Measurements from ENCODE around the gene PAFAH1B1.

Gene PAFAH1B1

DNA sequence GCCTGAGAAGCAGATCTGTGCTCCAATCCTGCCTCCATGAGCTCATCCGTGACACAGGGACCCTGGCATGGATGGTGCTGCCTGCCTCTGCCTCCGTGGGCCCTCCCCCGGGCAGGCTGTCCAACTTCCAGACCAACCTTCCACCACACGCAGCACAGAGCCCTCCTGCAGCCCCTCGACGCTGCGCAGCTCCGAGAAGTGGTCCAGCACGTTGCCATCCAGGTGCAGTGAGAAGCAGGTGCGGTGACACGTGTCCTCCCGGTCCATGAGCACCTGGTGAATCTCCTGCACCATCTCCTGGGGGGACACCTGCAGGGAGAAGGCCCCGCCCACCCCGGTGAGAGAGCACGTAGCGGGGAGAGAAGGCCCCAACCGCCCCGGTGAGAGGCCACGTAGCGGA, 109.7 kb downstream of the PAFAH1B1 start:
- no peak for TF ChIP-seq CTCF (IDR thresholded peaks at IDR 0.05; ENCODE audit: low read depth, low read length)
- no peak overlapping the region for H3K4me3 ChIP-seq (ENCODE audit: low read depth, low read length)
- DNase-seq (ENCODE audit: low read depth, low spot score): no peak
- in situ Hi-C loops (cut with HindIII; ENCODE audit: low sequenced_read_pairs): no loop called here

GRCh38 chr17:2703606-2704005, 110.2 kb downstream of the PAFAH1B1 start:
- no peak overlapping the region for H3K4me3 ChIP-seq (ENCODE audit: low read depth, low read length)
- DNase-seq (ENCODE audit: low read depth, low spot score): no peak
- TF ChIP-seq CTCF (IDR thresholded peaks at IDR 0.05; ENCODE audit: low read depth, low read length): no peak
- in situ Hi-C loops (cut with HindIII; ENCODE audit: low sequenced_read_pairs): no loop called here

- no peak for DNase-seq (ENCODE audit: low read depth, low spot score)
- in situ Hi-C loops (cut with HindIII; ENCODE audit: low sequenced_read_pairs): no loop called here
- H3K4me3 ChIP-seq (ENCODE audit: low read depth, low read length): no peak overlapping the region
- no peak for TF ChIP-seq CTCF (IDR thresholded peaks at IDR 0.05; ENCODE audit: low read depth, low read length)
Observed at GRCh38 chr17:2704031-2704889, 110.8 kb downstream of the PAFAH1B1 start.

GRCh38 chr17:2704890-2705248, 111.4 kb downstream of the PAFAH1B1 start:
- DNase-seq (ENCODE audit: low read depth, low spot score): no peak
- in situ Hi-C loops (cut with HindIII; ENCODE audit: low sequenced_read_pairs): no loop called here
- TF ChIP-seq CTCF (IDR thresholded peaks at IDR 0.05; ENCODE audit: low read depth, low read length): no peak
- no peak overlapping the region for H3K4me3 ChIP-seq (ENCODE audit: low read depth, low read length)

GRCh38 chr17:2705263-2705662, 111.8 kb downstream of the PAFAH1B1 start:
- in situ Hi-C loops (cut with HindIII; ENCODE audit: low sequenced_read_pairs): no loop called here
- no peak overlapping the region for H3K4me3 ChIP-seq (ENCODE audit: low read depth, low read length)
- no peak for TF ChIP-seq CTCF (IDR thresholded peaks at IDR 0.05; ENCODE audit: low read depth, low read length)
- DNase-seq (ENCODE audit: low read depth, low spot score): peak; percentile 76

GRCh38 chr17:2705888-2706795, 112.7 kb downstream of the PAFAH1B1 start:
- no peak overlapping the region for H3K4me3 ChIP-seq (ENCODE audit: low read depth, low read length)
- no peak for DNase-seq (ENCODE audit: low read depth, low spot score)
- in situ Hi-C loops (cut with HindIII; ENCODE audit: low sequenced_read_pairs): no loop called here
- TF ChIP-seq CTCF (IDR thresholded peaks at IDR 0.05; ENCODE audit: low read depth, low read length): no peak

Data from astrocyte of the spinal cord (primary cell).